Neural cell (in vitro differentiated cells): ENCODE results near the gene DNAJB2.

Experiments used
- EP300 ChIP-seq: fragments of 450-650 bp; conservative IDR thresholded peaks from 2 replicates; pipeline ENCODE4 v1.6.1; 2014; ENCODE audit warnings: antibody characterized with exemption, mild to moderate bottlenecking, moderate library complexity; ENCODE audit not compliant: poor library complexity, severe bottlenecking
- EZH2 ChIP-seq: fragments of 200-600, 300-800 bp; shearing (Covaris generic), sonication (generic); IDR thresholded peaks from 2 replicates; pipeline ENCODE4 v1.6.1; 2014; ENCODE audit warnings: antibody characterized with exemption, low read length, borderline replicate concordance, mild to moderate bottlenecking; ENCODE audit not compliant: insufficient read depth, poor library complexity, severe bottlenecking
- POLR2AphosphoS5 ChIP-seq: IDR thresholded peaks from 2 replicates; pipeline ENCODE4 v1.6.1; 2012
- RAD21 ChIP-seq: fragments of 450-650 bp; conservative IDR thresholded peaks from 2 replicates; pipeline ENCODE4 v1.6.1; 2014; ENCODE audit warnings: antibody characterized with exemption, mild to moderate bottlenecking, moderate library complexity
- TF ChIP-seq, protein P1 (sequence below): fragments of 450-650 bp; IDR thresholded peaks from 2 replicates; pipeline ENCODE4 v1.5.1; 2014; ENCODE audit warnings: antibody characterized with exemption, mild to moderate bottlenecking, moderate library complexity; ENCODE audit not compliant: poor library complexity, severe bottlenecking
- TF ChIP-seq, protein P2 (sequence below): IDR thresholded peaks from 2 replicates; pipeline ENCODE4 v1.6.1; 2012; ENCODE audit warnings: borderline replicate concordance

GRCh38 chr2:219335373-219335786 is 56.2 kb downstream of the DNAJB2 start:
- TF ChIP-seq, protein P1, sequence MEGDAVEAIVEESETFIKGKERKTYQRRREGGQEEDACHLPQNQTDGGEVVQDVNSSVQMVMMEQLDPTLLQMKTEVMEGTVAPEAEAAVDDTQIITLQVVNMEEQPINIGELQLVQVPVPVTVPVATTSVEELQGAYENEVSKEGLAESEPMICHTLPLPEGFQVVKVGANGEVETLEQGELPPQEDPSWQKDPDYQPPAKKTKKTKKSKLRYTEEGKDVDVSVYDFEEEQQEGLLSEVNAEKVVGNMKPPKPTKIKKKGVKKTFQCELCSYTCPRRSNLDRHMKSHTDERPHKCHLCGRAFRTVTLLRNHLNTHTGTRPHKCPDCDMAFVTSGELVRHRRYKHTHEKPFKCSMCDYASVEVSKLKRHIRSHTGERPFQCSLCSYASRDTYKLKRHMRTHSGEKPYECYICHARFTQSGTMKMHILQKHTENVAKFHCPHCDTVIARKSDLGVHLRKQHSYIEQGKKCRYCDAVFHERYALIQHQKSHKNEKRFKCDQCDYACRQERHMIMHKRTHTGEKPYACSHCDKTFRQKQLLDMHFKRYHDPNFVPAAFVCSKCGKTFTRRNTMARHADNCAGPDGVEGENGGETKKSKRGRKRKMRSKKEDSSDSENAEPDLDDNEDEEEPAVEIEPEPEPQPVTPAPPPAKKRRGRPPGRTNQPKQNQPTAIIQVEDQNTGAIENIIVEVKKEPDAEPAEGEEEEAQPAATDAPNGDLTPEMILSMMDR: peak; percentile 84
- TF ChIP-seq EZH2 (no peak), EP300 (peak; percentile 98), POLR2AphosphoS5 (peak; percentile 76), RAD21 (peak; percentile 77)
- TF ChIP-seq, protein P2, sequence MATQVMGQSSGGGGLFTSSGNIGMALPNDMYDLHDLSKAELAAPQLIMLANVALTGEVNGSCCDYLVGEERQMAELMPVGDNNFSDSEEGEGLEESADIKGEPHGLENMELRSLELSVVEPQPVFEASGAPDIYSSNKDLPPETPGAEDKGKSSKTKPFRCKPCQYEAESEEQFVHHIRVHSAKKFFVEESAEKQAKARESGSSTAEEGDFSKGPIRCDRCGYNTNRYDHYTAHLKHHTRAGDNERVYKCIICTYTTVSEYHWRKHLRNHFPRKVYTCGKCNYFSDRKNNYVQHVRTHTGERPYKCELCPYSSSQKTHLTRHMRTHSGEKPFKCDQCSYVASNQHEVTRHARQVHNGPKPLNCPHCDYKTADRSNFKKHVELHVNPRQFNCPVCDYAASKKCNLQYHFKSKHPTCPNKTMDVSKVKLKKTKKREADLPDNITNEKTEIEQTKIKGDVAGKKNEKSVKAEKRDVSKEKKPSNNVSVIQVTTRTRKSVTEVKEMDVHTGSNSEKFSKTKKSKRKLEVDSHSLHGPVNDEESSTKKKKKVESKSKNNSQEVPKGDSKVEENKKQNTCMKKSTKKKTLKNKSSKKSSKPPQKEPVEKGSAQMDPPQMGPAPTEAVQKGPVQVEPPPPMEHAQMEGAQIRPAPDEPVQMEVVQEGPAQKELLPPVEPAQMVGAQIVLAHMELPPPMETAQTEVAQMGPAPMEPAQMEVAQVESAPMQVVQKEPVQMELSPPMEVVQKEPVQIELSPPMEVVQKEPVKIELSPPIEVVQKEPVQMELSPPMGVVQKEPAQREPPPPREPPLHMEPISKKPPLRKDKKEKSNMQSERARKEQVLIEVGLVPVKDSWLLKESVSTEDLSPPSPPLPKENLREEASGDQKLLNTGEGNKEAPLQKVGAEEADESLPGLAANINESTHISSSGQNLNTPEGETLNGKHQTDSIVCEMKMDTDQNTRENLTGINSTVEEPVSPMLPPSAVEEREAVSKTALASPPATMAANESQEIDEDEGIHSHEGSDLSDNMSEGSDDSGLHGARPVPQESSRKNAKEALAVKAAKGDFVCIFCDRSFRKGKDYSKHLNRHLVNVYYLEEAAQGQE: peak; percentile 95
